GM18517 (cell line): ENCODE measurements around the gene TRPM4.
"Not testable (repeated sequence)": the region's sequence is repeated elsewhere in the genome, so short reads cannot be mapped to it uniquely, and the experiment has no call there.

Experiments used
- ATAC-seq: cut with Tn5 transposase; IDR thresholded peaks from one replicate; pipeline ENCODE4 v1.9.1; 2021; ENCODE audit warnings: mild to moderate bottlenecking, moderate library complexity; ENCODE audit not compliant: unreplicated experiment

The TRPM4 gene

DNA sequence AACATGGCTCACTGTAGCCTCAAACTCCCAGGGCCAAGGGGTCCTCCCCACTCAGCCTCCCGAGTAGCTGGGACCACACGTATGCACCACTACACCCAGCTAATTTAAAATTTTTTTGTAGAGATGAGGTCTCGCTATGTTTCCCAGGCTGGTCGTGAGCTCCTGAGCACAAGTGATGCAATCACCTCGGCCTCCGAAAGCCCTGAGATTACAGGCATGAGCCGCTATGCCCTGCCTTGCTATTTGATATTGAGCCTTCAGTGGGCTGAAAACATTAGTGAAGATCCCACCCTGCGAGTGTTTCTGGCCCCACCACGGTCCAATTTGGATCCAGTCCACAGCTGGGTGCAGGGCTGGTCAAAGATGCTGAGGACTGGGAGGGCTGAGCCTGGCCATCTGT, 65.9 kb downstream of the TRPM4 start:
- no peak for ATAC-seq

DNA sequence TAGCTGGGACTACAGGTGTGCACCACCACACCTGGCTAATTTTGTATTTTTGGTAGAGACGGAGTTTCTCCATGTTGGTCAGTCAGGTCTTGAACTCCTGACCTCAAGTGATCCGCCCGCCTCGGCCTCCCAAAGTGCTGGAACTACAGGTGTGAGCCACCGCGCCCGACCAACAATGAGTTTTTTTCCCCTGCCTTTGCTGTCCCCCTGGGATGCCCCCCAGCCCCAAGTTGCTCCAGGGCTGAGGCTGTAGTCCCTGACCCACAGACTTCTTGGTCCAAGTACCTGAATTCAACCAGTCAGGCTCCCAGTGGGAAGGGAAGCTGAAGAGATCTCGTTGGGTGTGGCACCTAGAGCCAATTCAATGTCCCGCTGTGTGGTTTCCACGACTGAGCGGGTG, 66.8 kb downstream of the TRPM4 start:
- ATAC-seq, result not testable (repeated sequence)

DNA sequence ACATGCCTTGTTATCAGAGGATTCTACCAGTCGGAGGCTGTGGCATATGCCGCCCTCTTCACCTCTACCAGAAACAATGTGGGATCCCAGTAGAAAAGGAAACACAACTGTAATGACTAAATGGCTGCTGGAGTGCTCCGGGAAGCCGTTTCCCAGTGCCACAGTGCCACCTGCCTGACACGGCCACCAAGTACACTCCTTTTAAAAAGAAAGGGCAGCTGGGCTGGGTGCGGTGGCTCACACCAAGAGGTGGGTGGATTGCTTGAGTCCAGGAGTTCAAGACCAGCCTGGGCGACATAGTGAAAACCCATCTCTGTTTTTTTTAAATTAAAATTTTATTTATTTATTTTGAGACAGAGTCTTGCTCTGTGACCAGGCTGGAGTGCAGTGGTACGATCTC, 67.3 kb downstream of the TRPM4 start:
- ATAC-seq, result no peak

DNA sequence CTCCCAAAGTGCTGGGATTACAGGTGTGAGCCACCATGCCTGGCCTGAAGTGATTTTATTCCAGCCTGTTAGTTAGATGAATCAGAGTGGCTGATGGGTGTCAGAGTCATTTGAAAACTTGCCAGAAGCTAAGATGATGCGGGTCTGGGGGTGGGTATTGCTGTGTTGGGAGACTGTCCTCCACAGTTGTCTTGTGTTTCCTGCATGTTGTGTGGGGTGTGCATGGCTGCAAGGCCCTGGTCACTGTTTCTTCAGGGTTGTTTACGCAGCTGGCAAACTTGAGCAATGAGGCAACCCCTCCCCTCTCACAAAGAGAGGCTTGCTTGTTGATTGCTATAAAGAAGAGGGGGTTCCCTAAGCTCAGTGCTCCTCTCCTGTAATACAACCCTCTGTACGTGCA, 71.8 kb downstream of the TRPM4 start:
- no peak for ATAC-seq

DNA sequence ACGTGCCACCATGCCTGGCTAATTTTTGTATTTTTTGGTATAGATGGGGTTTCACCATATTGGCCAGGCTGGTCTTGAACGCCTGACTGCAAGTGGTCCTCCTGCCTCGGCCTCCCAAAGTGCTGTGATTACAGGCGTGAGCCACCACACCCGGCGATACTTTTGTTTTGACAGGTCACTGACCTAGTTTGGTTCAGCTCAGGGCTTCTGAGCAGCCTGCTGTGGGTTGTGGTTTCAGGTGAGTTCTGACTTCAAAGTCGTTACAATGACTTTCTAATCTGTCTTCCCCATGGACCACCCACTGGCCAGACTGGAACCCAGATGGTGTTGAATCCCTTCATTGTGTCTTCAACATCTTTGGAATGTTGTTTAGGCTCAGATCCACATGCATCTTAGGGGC, 73.8 kb downstream of the TRPM4 start:
- ATAC-seq, result no peak

DNA sequence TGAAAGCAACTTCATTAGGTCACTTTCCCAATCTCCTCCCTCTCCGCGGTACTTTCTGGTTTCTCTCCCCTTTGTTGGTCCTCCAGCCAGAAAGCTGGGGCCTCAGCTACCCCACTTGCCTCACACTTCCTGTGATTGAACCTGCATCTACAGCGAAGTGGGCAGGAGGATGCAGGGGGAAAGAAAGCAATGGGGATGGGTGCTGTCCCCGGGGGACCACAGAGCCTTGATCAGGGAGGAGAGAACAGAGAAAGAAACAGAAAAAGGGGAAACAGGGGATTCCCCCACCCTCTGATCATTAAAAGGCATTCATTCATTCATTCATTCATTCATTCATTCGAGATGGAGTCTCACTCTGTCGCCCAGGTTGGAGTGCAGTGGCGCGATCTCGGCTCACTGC, 74.2 kb downstream of the TRPM4 start:
- no peak for ATAC-seq

DNA sequence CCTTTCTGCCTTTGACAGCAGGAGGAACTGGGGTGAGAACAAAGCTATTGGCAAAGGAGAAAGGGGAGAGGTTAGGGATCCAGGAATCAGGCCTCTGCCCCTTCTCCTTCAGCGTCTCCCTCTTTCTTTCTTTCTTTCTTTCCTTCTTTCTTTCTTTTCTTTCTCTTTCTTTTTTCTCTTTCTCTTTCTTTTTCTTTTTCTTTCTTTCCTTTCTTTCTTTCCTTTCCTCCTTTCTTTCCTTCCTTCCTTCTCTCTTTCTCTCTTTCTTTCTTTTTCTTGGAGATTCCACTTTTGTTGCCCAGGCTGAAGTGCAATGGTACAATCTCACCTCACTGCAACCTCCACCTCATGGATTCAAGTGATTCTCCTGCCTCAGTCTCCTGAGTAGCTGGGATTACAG, 75.6 kb downstream of the TRPM4 start:
- ATAC-seq, result no peak

DNA sequence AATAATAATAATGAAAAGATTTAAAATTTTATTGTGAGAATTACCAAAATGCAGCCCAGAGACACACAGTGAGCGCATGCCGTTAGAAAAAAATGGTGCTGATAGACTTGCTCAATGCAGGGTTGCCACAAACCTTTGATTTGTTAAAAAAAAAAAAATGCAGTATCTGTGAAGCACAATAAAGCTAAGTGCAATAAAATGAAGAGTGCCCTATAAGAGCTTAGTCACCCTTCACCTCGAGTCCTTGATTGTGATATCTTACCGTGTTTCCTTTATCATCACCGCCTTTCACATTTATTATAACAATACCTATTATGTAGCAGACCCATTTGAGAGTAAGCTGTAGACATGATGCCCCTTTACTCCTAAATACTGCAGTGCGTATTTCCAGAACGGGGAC, 84.2 kb downstream of the TRPM4 start:
- ATAC-seq, result no peak

DNA sequence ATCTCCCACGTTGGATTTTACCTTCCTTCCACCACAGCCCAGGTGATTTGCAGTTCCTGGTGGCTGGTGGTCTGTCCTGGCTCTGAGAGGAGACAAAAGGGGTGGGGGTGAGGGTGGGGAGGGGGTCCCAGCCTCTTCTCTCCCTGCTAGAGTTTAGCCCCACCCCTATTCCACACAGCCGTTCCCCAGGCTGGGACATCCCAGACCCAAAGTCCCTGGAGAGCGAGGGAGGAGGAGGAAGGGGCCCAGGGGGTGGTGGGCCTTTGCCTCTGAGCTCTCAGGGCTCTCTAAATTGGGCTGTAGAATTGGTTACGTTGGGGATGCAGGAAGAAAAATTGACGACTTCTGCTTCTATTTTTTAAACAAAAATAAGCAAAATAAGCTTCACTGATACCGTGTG, 85.5 kb downstream of the TRPM4 start:
- no peak for ATAC-seq

DNA sequence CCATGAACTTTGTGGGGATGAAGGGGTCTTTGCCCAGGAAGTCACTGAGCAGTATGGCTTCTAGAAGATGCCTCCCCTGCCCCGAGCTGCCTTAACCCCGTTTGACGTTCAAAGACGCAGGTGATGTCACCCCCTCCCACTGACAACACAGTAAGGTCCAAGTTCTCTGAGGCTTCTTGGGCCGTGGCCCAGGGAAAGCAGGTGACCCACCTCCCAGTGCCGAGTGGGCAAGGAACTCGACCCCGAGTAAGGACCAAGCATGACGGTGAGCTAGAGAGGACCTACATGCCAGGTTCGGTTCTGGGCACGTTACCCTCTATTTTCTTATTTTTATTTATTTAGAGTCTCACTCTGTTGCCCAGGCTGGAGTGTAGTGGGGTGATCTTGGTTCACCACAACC, 86.1 kb downstream of the TRPM4 start:
- ATAC-seq, result no peak

DNA sequence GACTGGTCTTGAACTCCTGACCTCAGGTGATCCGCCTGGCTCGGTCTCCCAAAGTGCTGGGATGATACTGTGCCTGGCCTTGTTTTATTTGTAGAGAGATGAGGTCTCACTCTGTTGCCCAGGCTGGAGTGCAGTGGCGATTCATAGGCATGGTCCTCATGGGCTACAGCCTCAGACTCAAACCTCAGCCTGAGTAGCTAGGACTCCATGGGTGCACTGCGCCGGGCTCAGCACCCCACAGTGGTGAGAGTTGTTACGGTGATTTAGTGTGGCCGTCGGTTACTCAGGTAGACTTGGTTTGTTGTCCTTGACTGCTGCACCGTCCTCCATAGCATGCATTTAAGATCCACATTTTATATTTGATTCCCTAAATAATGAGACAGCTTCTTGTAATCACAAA, 86.7 kb downstream of the TRPM4 start:
- ATAC-seq, result no peak

DNA sequence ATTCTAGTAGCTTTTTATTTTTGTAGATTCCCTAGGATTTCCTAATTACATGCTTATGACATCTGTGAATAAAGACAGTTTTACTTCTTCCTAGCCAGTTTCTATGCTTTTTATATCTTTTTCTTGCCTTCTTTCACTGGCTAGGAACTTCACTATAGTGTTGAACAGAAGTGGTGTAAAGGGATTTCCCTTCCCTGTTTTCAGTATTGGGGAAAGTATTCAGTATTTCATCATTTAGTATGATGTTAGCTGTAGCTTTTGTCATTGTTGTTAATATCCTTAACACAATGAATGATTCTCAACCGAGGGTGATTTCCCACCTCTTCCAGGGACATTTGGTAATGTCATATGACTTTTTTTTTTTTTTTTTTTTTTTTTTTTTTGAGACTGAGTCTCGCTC, 90.1 kb downstream of the TRPM4 start:
- ATAC-seq, result no peak

DNA sequence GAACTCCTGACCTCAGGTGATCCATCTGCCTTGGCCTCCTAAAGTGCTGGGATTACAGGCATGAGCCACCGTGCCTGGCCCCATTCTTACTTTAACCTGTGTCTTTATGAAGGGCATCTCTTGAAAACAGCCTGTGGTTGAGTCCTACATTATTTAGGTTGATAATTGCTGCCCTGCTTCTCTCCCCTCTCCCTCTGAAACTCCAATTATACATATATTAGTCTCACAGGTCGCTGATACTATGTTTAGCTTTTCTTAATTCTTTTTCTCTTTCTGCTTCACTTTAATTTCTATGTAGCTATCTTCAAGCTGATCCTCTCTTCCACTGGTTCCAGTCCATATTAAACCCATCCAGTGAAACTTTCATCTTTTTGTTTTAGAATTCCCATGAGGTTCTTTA, 92.3 kb downstream of the TRPM4 start:
- no peak for ATAC-seq

DNA sequence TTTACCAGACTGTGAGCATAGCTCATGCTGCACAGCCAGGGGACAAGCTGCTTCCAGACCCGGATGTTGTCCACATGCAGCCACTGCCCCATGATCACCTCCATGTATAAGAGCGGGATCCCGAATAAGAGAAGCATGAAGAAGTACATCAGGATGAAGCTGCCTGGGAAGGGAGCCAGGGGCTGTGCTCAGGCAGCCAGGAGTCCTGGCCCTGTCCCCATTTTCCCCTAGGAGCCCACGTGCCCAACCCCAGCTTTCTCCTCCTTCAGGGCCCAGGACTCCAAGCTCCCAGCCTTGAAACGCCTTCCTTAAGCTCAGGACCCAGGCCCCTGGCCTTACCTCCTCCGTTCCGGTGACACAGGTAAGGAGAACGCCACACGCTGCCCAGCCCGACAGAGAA, 98.1 kb downstream of the TRPM4 start:
- ATAC-seq, result no peak

DNA sequence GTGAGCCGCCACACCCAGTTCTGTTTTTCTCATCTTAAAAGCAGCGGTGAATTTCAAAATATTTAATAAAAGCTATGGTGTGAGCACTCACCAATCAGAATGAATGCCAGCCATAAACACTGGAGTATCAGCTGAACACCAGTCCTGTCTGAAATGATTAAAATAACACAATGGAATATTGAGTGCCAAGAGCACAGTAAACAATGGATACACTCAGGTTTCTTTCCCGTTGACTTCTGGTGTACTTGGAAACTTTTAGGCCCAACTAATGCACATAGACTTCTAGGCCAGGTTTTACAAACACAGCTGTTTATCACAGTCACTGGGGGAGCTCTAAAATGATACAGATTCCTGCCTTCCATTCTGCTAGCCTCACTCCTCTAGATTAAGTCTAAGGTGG, 99.1 kb downstream of the TRPM4 start:
- no peak for ATAC-seq
